ENCODE measurements around the gene C2orf42.
A peak's percentile ranks its signal among the peaks of the same experiment; 100 is the strongest.
"Not testable (repeated sequence)": the region's sequence is repeated elsewhere in the genome, so short reads cannot be mapped to it uniquely, and the experiment has no call there.

The C2orf42 gene

DNA sequence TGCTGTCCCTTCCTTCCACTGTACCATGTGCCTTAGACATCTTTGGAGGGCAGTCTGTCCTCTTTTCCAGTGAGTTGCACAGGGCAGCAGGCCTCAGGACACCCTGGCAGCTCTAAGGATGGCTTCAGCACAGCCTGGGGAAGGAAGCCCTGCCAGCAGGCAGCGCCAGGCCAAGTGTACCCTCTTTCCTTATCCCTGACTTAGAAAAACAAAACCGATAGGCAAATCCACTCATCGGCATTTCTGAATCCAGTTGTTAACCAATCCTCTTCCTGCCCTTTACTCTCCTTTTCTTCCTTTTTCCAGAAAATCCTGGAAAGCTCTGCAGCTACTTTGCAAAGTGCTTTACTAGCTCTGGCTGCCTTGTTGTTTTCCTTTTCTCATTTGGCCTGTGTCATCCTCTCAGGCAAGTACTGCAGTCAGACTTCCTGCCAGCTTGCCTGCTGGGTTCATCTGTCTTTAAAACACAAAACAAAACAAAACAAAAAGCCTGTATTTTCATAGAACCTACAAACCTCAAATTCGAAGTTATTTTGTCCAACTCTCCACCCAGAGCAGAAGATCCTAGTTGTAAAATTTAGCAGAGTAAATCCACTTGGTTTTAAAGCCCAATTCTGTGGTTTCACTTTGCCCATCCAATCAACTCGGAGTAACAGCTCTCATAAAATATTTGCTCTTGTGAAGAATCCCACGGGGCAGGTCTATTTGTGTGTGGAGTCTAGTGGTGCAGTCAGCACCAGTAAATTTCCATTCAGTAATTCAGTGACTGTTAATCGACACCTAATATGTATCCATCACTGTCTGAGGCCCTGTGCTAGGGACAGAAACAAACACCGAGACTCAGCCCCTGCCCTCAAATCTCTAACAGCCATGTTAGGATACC is 58.3 kb downstream of the C2orf42 start:
- peaks cover 0 to under 1% of the 10 kb centered on the region in 2 donors for H3K9me3 Mint-ChIP-seq
- peak; percentile 58 for DNase-seq
- ATAC-seq (replicated peaks) = peak; percentile 82 to 84
- peak overlapping the region; percentile 98 for H3K27ac Mint-ChIP-seq
- peak overlapping the region; percentile 85 to 94 for H3K4me3 Mint-ChIP-seq
- peaks cover 20 to 26% of the 10 kb centered on the region in 2 donors for H3K36me3 Mint-ChIP-seq
- H3K27me3 Mint-ChIP-seq = no peaks in the 10 kb centered on the region
- H3K4me1 Mint-ChIP-seq = peaks cover 46 to 86% of the 10 kb centered on the region in 2 donors

DNA sequence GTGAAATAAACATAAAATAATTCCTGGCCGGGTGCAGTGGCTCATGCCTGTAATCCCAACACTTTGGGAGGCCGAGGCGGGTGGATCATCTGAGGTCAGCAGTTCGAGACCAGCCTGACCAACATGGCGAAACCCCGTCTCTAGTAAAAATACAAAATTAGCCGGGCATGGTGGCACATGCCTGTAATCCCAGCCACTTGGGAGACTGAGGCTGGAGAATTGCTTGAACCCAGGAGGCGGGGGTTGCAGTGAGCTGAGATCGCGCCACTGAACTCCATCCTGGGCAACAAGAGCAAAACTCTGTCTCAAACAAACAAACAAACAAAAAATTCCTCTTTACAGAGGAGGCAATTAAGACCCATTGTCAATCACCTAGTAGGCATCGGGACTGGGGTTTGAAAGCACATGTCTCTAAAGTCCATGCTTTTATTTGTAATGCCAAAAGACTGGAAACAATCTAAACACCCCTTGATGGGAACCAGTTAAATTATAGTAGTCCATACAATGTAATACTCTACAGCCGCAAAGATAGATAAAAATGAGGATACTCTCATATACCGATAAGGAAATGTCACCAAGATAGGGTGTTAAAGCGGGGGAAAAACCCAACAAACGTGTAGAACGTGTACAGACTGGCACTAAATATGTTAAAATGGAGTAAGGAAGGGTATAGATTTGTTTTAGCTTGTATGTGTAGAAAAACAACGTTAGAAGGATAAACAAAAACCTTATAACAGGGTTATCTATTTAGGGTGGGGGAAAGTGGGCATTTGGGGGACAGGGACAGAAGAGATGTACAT is 59.3 kb downstream of the C2orf42 start:
- H3K9me3 Mint-ChIP-seq; DNase-seq; ATAC-seq (replicated peaks); H3K27me3 Mint-ChIP-seq: not testable (repeated sequence)
- Mint-ChIP-seq H3K27ac (peak overlapping the region; percentile 94), H3K4me3 (peak overlapping the region; percentile 85 to 89), H3K4me1 (peaks cover 42 to 86% of the 10 kb centered on the region in 2 donors), H3K36me3 (peaks cover 20 to 25% of the 10 kb centered on the region in 2 donors)

- Mint-ChIP-seq H3K27me3 (no peaks in the 10 kb centered on the region), H3K4me1 (peaks cover 46 to 86% of the 10 kb centered on the region in 2 donors), H3K36me3 (peaks cover 27 to 38% of the 10 kb centered on the region in 2 donors), H3K27ac (no peak overlapping the region), H3K9me3 (no peaks in the 10 kb centered on the region), H3K4me3 (peak overlapping the region in 1 of 2 donors; percentile 33)
- no peak for ATAC-seq (replicated peaks)
- DNase-seq = no peak
These were observed 62.8 kb downstream of the C2orf42 start for GRCh38 chr2:70128005-70128404.

- Mint-ChIP-seq H3K4me3 (peak overlapping the region; percentile 80 to 89), H3K27ac (peak overlapping the region; percentile 99), H3K27me3 (no peaks in the 10 kb centered on the region), H3K36me3 (peaks cover 24 to 30% of the 10 kb centered on the region in 2 donors), H3K9me3 (no peaks in the 10 kb centered on the region), H3K4me1 (peaks cover 50 to 94% of the 10 kb centered on the region in 2 donors)
- ATAC-seq (replicated peaks) = no peak
- DNase-seq = no peak
These were observed 64.4 kb downstream of the C2orf42 start for GRCh38 chr2:70126413-70126812.

DNA sequence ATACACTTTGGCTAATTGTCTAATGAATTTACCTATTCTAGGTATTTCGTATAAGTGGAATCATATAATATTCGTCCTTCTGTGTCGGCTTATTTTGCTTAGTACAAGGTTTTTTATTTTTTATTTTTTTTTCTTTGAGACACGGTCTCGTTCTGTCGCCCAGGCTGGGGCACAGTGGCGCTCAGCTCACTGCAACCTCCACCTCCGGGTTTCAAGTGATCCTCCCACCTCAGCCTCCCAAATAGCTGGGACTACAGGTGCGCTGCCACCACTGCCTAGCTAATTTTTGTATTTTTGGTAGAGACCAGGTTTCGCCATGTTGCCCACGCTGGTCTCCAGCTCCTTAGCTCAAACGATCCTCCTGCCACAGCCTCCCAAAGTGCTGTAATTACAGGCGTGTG is 65.3 kb downstream of the C2orf42 start:
- Mint-ChIP-seq H3K36me3 (peaks cover 24 to 30% of the 10 kb centered on the region in 2 donors), H3K27me3 (no peaks in the 10 kb centered on the region), H3K9me3 (no peaks in the 10 kb centered on the region), H3K4me3 (peak overlapping the region; percentile 80 to 89), H3K4me1 (peaks cover 52 to 96% of the 10 kb centered on the region in 2 donors), H3K27ac (peak overlapping the region; percentile 99)
- DNase-seq (no peak), ATAC-seq (replicated peaks) (no peak)

DNA sequence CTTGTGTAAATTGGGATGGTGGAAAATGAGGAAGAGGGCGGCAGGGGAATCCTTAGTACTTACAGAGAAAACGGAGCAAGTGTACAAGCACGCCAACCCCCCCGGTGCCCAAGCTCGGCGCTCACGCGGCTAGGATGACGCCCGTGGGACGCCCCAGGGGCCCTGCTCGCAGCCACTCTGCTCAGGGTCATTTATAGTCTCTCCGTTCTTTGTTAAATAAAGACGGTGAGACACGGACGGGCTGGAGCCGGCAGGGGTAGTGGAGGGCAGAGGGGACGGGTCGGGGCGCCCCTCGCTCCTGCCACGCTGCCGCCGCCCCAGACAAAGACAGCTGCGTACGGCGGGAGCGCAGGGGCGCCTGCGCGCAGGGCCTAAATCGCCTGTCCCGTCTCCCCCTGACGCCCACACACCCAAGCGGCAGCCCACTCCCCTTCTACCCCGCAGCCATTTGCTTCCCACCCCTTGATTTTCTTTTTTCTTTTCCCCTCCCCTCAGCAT is 65.8 kb downstream of the C2orf42 start:
- Mint-ChIP-seq H3K4me3 (peak overlapping the region; percentile 80 to 89), H3K4me1 (peaks cover 48 to 96% of the 10 kb centered on the region in 2 donors), H3K27ac (peak overlapping the region; percentile 99), H3K36me3 (peaks cover 20 to 26% of the 10 kb centered on the region in 2 donors), H3K9me3 (no peaks in the 10 kb centered on the region), H3K27me3 (no peaks in the 10 kb centered on the region)
- ATAC-seq (replicated peaks) (peak; percentile 72 to 73), DNase-seq (peak; percentile 91)

DNA sequence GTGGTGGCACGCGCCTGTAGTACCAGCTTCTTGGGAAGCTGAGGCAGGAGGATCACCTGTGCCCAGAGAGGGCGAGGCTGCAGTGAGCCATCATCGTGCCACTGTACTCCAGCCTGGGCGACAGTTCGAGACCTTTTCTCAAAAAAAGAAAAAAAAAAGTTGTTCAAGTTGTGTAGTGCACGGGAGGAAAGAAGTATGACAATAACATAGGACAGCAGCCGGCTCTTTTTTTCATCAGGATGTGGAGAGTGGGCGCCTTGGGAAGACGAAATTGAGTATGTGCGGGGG is 67.0 kb downstream of the C2orf42 start:
- Mint-ChIP-seq H3K4me3 (peak overlapping the region; percentile 80 to 89), H3K27ac (peak overlapping the region; percentile 99), H3K36me3 (peaks cover 18 to 28% of the 10 kb centered on the region in 2 donors), H3K4me1 (peaks cover 52 to 99% of the 10 kb centered on the region in 2 donors), H3K27me3 (no peaks in the 10 kb centered on the region), H3K9me3 (peaks cover 0 to 10% of the 10 kb centered on the region in 2 donors)
- ATAC-seq (replicated peaks) = peak; percentile 0 to 1
- no peak for DNase-seq

DNA sequence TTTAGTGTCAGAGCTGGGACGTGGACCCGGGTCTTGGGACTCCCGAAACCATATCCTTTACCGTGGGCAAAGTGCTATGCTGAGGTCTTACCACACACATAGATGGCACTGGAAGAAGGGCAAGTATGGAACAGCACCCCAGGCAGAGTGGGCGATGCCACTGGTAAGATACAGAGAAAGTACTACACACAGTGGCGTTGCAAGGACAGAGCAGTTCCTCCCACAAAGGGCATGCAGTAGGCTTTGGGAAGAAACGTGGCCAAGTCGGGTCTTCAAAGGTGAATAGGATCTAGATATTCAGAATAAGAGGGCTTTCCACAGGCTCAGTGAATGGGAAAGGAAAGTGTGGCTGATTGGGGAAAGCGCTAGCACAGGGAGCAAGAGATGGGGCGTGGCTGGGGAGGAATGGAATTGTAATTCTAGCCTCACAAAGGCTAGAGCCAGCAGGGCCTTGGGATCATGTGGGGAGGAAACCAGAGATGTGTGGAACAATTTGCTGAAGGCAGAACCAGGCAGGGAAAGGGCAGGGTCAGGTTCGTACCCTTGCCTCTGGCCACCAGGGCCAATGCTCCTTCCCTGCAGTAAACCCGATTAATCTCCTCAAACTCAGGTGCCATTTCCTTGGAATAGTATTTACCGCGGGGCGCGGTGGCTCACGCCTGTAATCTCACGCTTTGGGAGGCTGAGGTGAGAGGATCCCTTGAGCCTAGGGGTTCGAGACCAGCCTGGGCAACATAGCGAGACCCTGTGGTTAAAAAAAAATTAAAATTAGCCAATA is 67.6 kb downstream of the C2orf42 start:
- peaks cover 53 to 97% of the 10 kb centered on the region in 2 donors for H3K4me1 Mint-ChIP-seq

GRCh38 chr2:70122470-70122869 is 68.3 kb downstream of the C2orf42 start:
- DNase-seq = no peak
- Mint-ChIP-seq H3K4me1 (peaks cover 52 to 91% of the 10 kb centered on the region in 2 donors), H3K9me3 (peaks cover 0 to 10% of the 10 kb centered on the region in 2 donors), H3K27ac (peak overlapping the region; percentile 99), H3K27me3 (no peaks in the 10 kb centered on the region), H3K36me3 (peaks cover 16 to 29% of the 10 kb centered on the region in 2 donors), H3K4me3 (peak overlapping the region in 1 of 2 donors; percentile 18)
- ATAC-seq (replicated peaks) = no peak

More for the DNA sequence above, 67.6 kb downstream of the C2orf42 start:
- peak overlapping the region; percentile 80 to 89 for H3K4me3 Mint-ChIP-seq
- peak overlapping the region; percentile 99 for H3K27ac Mint-ChIP-seq
- no peaks in the 10 kb centered on the region for H3K27me3 Mint-ChIP-seq
- ATAC-seq (replicated peaks) = no peak
- peaks cover 0 to 10% of the 10 kb centered on the region in 2 donors for H3K9me3 Mint-ChIP-seq
- peaks cover 18 to 29% of the 10 kb centered on the region in 2 donors for H3K36me3 Mint-ChIP-seq
- DNase-seq = no peak

GRCh38 chr2:70121627-70122372 is 69.0 kb downstream of the C2orf42 start:
- Mint-ChIP-seq H3K4me1 (peaks cover 57 to 91% of the 10 kb centered on the region in 2 donors), H3K27me3 (no peaks in the 10 kb centered on the region), H3K27ac (peak overlapping the region; percentile 99), H3K36me3 (peaks cover 16 to 29% of the 10 kb centered on the region in 2 donors), H3K4me3 (peak overlapping the region; percentile 22 to 58), H3K9me3 (peaks cover 0 to 10% of the 10 kb centered on the region in 2 donors)
- ATAC-seq (replicated peaks) (no peak), DNase-seq (no peak)

- peak overlapping the region; percentile 16 to 75 for H3K4me3 Mint-ChIP-seq
- no peaks in the 10 kb centered on the region for H3K27me3 Mint-ChIP-seq
- DNase-seq (no peak), ATAC-seq (replicated peaks) (no peak)
- peaks cover 47 to 81% of the 10 kb centered on the region in 2 donors for H3K4me1 Mint-ChIP-seq
- peaks cover 0 to 10% of the 10 kb centered on the region in 2 donors for H3K9me3 Mint-ChIP-seq
- peaks cover 7 to 15% of the 10 kb centered on the region in 2 donors for H3K36me3 Mint-ChIP-seq
- H3K27ac Mint-ChIP-seq = peak overlapping the region; percentile 97
These were observed 71.9 kb downstream of the C2orf42 start for GRCh38 chr2:70118798-70119454.

GRCh38 chr2:70116936-70117552 is 73.8 kb downstream of the C2orf42 start:
- Mint-ChIP-seq H3K4me1 (peaks cover 40 to 64% of the 10 kb centered on the region in 2 donors), H3K4me3 (peak overlapping the region in 1 of 2 donors; percentile 21), H3K27ac (peak overlapping the region; percentile 81), H3K27me3 (no peaks in the 10 kb centered on the region), H3K36me3 (peaks cover 4 to 10% of the 10 kb centered on the region in 2 donors), H3K9me3 (peaks cover 0 to 10% of the 10 kb centered on the region in 2 donors)
- DNase-seq = no peak
- ATAC-seq (replicated peaks) = no peak

All from stimulated activated naive B cell treated with anti-CD40 and anti-IgM and Interleukin-4, amounts not matched to agents 10 μg/mL and 1 μg/mL and 100 μg/mL, for 72 hours (primary cell).